Measurements from ENCODE around the gene SERPINA12. TPM values are rescaled to one million over a fixed set of nuclear protein-coding genes. Genes with fewer than 3 reads are reported as not detected.

SERPINA12 gene
- total RNA-seq, 4 donors from 2014 or later = not detected

DNA sequence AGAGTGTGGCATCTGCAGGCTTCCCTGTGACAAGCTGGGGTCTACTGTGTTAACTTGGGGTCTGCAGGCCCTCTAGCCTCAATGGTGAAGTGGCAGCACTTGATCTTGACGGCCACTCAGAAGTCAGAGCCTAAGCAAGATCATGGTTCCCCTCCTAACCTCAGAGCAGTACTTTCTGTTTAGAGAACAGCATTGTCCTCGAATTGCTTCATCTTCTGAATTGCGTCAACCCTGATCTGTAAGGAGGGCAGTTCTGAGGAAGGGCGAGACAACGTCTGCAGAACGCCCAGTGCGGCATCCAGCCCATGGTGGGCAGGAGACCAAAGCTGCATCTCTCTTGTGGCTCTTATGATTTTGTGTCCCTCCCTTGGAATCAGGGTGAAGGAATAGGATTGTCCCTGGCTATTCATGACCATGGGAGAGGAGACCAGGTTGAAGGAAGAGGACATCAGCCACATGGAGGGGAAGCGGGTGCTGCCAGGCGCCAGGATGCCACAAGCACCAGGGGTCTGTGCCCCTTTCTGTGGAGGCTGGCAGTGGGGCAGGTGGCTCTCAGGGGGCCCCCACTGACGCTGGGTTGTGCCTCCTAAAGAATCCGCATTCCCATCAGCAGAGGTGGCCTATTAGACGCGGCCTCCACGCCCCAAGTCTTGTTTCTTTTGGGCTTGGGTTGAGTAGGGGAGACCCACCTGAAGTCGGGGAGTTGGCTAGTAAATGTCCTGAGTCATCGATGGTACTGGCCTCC lies 35.4 kb downstream of the SERPINA12 start:
- no peak for DNase-seq (ENCODE audit: low spot score in 2 of 2)
- no peaks in the 10 kb centered on the region for H3K36me3 ChIP-seq
- H3K4me1 ChIP-seq = no peaks in the 10 kb centered on the region
- 77 to 92% methylated on average over 16 of the region's 16 CpGs for WGBS, 2 donors
- H3K9me3 ChIP-seq = peaks cover 0 to 16% (median 6%) of the 10 kb centered on the region in 4 donors
- TF ChIP-seq POLR2A (IDR thresholded peaks at IDR 0.05) (no peak), EP300 (IDR thresholded peaks at IDR 0.05) (no peak)
- TF ChIP-seq, protein P1, sequence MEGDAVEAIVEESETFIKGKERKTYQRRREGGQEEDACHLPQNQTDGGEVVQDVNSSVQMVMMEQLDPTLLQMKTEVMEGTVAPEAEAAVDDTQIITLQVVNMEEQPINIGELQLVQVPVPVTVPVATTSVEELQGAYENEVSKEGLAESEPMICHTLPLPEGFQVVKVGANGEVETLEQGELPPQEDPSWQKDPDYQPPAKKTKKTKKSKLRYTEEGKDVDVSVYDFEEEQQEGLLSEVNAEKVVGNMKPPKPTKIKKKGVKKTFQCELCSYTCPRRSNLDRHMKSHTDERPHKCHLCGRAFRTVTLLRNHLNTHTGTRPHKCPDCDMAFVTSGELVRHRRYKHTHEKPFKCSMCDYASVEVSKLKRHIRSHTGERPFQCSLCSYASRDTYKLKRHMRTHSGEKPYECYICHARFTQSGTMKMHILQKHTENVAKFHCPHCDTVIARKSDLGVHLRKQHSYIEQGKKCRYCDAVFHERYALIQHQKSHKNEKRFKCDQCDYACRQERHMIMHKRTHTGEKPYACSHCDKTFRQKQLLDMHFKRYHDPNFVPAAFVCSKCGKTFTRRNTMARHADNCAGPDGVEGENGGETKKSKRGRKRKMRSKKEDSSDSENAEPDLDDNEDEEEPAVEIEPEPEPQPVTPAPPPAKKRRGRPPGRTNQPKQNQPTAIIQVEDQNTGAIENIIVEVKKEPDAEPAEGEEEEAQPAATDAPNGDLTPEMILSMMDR (IDR thresholded peaks at IDR 0.05) = no peak
- H3K27me3 ChIP-seq = no peaks in the 10 kb centered on the region
- no peak overlapping the region for H3K27ac ChIP-seq
- H3K4me3 ChIP-seq = no peak overlapping the region

DNA sequence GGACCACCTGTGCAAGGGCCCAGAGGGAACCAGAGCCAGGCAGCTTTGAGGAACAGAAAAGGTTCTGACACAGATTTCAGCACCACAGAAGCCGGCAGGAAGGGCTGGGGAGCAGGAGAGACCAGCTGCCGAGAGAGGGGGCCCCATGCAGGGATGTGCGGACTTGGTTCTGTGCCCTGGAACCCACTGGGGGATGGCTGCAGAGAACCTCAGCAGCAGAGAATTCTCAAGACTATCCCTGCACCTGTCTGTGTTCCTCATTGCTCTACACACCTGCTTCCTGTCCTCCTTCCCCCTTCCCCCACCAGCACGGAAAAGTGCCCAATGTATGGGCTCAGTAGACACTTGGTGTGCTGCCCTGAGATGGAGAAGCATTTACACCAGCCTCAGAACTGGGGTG lies 36.4 kb downstream of the SERPINA12 start:
- WGBS, 2 donors = 62 to 63% methylated on average over 4 of the region's 4 CpGs
- no peak for DNase-seq (ENCODE audit: low spot score in 2 of 2)
- Histone ChIP-seq H3K27ac (no peak overlapping the region), H3K9me3 (peaks cover 0 to 6% (median under 1%) of the 10 kb centered on the region in 4 donors), H3K4me3 (no peak overlapping the region), H3K4me1 (no peaks in the 10 kb centered on the region), H3K27me3 (no peaks in the 10 kb centered on the region), H3K36me3 (no peaks in the 10 kb centered on the region)
- no peak for TF ChIP-seq EP300 (IDR thresholded peaks at IDR 0.05)

DNA sequence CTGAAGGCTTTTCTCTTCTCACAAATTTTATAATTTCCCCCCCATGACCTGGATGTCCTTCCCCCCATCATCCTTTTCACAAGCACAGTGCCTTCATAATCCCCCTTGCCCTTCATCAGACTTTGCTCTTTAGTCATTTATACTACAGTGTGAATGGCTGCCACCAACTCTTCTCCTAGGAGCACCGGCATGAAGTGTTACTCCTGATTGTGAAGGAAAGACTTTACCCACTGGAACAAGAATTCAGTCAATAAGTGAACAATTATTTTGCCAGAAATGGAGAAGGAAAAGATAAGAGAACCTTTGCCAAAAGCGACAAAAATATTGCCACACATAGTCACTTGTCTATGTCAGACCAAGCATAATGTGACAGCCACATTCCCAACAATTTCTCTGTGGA lies 38.2 kb downstream of the SERPINA12 start:
- no peaks in the 10 kb centered on the region for H3K9me3 ChIP-seq
- H3K36me3 ChIP-seq = no peaks in the 10 kb centered on the region
- H3K4me3 ChIP-seq = no peak overlapping the region
- no peak overlapping the region for H3K27ac ChIP-seq
- no peaks in the 10 kb centered on the region for H3K27me3 ChIP-seq
- WGBS, 2 donors = 96 to 97% methylated on average over 2 of the region's 2 CpGs
- no peaks in the 10 kb centered on the region for H3K4me1 ChIP-seq
- no peak for TF ChIP-seq POLR2A (IDR thresholded peaks at IDR 0.05)
- no peak for TF ChIP-seq EP300 (IDR thresholded peaks at IDR 0.05)
- TF ChIP-seq, protein P1 (IDR thresholded peaks at IDR 0.05) = no peak
- no peak for DNase-seq (ENCODE audit: low spot score in 2 of 2)

DNA sequence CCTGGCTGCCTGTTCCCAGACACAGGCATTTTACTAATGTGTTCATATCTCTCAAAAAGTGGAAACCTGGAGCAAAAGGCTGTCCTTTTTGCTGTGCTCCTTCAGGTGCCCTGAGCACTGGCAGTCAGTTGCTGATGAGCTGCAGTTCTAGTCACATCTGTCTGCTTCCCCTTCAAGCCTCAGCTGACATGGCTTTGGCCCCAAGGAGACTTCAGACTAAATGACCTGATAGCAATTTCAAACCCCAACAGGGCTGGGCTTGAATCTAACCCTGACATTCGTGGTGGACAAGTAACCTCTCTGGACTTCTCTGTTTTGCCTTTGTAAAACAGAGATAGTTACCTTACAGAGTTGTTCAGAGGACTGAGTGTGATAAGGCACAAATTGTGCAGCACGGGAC lies 39.0 kb downstream of the SERPINA12 start:
- H3K27ac ChIP-seq = no peak overlapping the region
- WGBS, 2 donors = 15 to 79% methylated on average over 2 of the region's 2 CpGs
- no peak for DNase-seq (ENCODE audit: low spot score in 2 of 2)
- no peak overlapping the region for H3K4me3 ChIP-seq
- no peaks in the 10 kb centered on the region for H3K4me1 ChIP-seq
- H3K36me3 ChIP-seq = no peaks in the 10 kb centered on the region
- no peak for TF ChIP-seq POLR2A (IDR thresholded peaks at IDR 0.05)
- TF ChIP-seq, protein P1 (IDR thresholded peaks at IDR 0.05) = no peak
- TF ChIP-seq EP300 (IDR thresholded peaks at IDR 0.05) = no peak
- H3K27me3 ChIP-seq = no peaks in the 10 kb centered on the region
- peaks cover 0 to 2% (median 0%) of the 10 kb centered on the region in 4 donors for H3K9me3 ChIP-seq

DNA sequence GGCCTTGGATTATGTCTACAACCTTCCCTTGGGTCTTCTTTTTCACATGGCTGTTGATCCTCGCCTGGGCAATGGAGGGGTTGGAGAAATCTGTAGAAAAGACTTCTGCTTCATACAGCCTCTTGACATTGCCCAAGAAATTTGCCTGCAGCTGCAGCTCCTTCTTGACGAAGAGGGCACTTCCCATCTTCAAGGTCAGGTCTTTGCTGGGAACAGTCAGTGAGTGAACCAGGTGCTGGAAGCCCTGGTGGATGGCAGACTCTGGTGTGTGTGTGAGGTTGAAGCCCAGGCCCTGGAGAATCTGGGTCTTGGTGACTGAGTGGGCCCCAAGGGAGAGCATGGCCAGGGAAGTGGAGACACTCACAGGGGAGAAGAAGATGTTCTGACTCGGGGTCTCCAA lies 40.0 kb downstream of the SERPINA12 start:
- TF ChIP-seq, protein P1 (IDR thresholded peaks at IDR 0.05) = no peak
- TF ChIP-seq EP300 (IDR thresholded peaks at IDR 0.05) (no peak), POLR2A (IDR thresholded peaks at IDR 0.05) (no peak)
- H3K27ac ChIP-seq = no peak overlapping the region
- H3K9me3 ChIP-seq = peaks cover 0 to 12% (median 0%) of the 10 kb centered on the region in 4 donors
- H3K4me3 ChIP-seq = no peak overlapping the region
- no peak for DNase-seq (ENCODE audit: low spot score in 2 of 2)
- H3K4me1 ChIP-seq = no peaks in the 10 kb centered on the region
- no peaks in the 10 kb centered on the region for H3K27me3 ChIP-seq
- no peaks in the 10 kb centered on the region for H3K36me3 ChIP-seq
- WGBS, 2 donors = 83 to 85% methylated on average over 3 of the region's 3 CpGs
